MM.1S (cell line): Measurements from ENCODE around the gene CCSAP.

ENCODE experiments used
- DNase-seq: peaks from one replicate; pipeline ENCODE4 v3.0.0-alpha.2; 2015
- H2AFZ ChIP-seq: fragments of 300-600 bp; sonication (generic); 2 replicates; pipeline ENCODE4 v1.6.0; 2016; ENCODE audit warnings: antibody characterized with exemption, low read length
- H3F3A ChIP-seq: fragments of 300-600 bp; sonication (generic); 2 replicates; pipeline ENCODE4 v1.6.1; 2016; ENCODE audit warnings: mild to moderate bottlenecking, antibody characterized with exemption, low read length, moderate library complexity, mixed read lengths; ENCODE audit not compliant: insufficient read depth
- H3K27ac ChIP-seq: fragments of 300-600 bp; sonication (generic); 2 replicates; pipeline ENCODE4 v1.5.1; 2016; ENCODE audit warnings: mild to moderate bottlenecking, low read length
- H3K27me3 ChIP-seq: fragments of 300-600 bp; sonication (generic); replicated peaks from 2 replicates; pipeline ENCODE4 v1.6.0; 2016; ENCODE audit warnings: low read length; ENCODE audit not compliant: insufficient read depth
- H3K36me3 ChIP-seq: fragments of 300-600 bp; sonication (generic); replicated peaks from 2 replicates; pipeline ENCODE4 v1.6.1; 2016; ENCODE audit warnings: mild to moderate bottlenecking, low read length, mixed read lengths; ENCODE audit not compliant: insufficient read depth
- H3K4me1 ChIP-seq: fragments of 300-600 bp; sonication (generic); 2 replicates; pipeline ENCODE4 v1.6.1; 2016; ENCODE audit warnings: low read length, mixed read lengths
- H3K4me2 ChIP-seq: fragments of 300-600 bp; sonication (generic); 2 replicates; pipeline ENCODE4 v1.6.0; 2016; ENCODE audit warnings: low read depth, low read length
- H3K4me3 ChIP-seq: fragments of 300-600 bp; sonication (generic); 2 replicates; pipeline ENCODE4 v1.5.1; 2016; ENCODE audit warnings: low read length, mixed read lengths
- H3K79me2 ChIP-seq: fragments of 300-600 bp; sonication (generic); 2 replicates; pipeline ENCODE4 v1.6.1; 2016; ENCODE audit warnings: mixed run types, low read length, mixed read lengths
- H3K9ac ChIP-seq: fragments of 300-600 bp; sonication (generic); 2 replicates; pipeline ENCODE4 v1.6.1; 2016; ENCODE audit warnings: low read length, mixed read lengths
- H3K9me2 ChIP-seq: fragments of 300-600 bp; sonication (generic); replicated peaks from 2 replicates; pipeline ENCODE4 v1.6.1; 2016; ENCODE audit warnings: mild to moderate bottlenecking, low read length, mixed read lengths; ENCODE audit not compliant: insufficient read depth
- H3K9me3 ChIP-seq: fragments of 300-600 bp; sonication (generic); replicated peaks from 2 replicates; pipeline ENCODE4 v1.6.1; 2016; ENCODE audit warnings: mild to moderate bottlenecking, low read length, mixed read lengths; ENCODE audit not compliant: insufficient read depth
- H4K20me1 ChIP-seq: fragments of 300-600 bp; sonication (generic); 2 replicates; pipeline ENCODE4 v1.6.1; 2016; ENCODE audit warnings: mild to moderate bottlenecking, low read length, moderate library complexity, mixed read lengths; ENCODE audit not compliant: insufficient read depth
- EZH2 ChIP-seq: fragments of 300-600 bp; sonication (generic); optimal IDR thresholded peaks from 2 replicates; pipeline ENCODE3; 2017; ENCODE audit warnings: low read depth, mild to moderate bottlenecking, antibody characterized with exemption, low read length, mixed read lengths
- EZH2phosphoT487 ChIP-seq: fragments of 300-600 bp; sonication (generic); IDR thresholded peaks from 2 replicates; pipeline ENCODE4 v1.6.1; 2018; ENCODE audit warnings: antibody characterized with exemption, low read length
- TF ChIP-seq, protein P1 (sequence below): fragments of 300-600 bp; sonication (generic); IDR thresholded peaks from 2 replicates; pipeline ENCODE4 v1.5.1; 2016; ENCODE audit warnings: antibody characterized with exemption, low read length, mixed read lengths

Gene CCSAP

GRCh38 chr1:229376521-229376920 lies 33.7 kb upstream of the CCSAP start:
- TF ChIP-seq EZH2phosphoT487: no peak
- TF ChIP-seq EZH2: no peak
- TF ChIP-seq, protein P1, sequence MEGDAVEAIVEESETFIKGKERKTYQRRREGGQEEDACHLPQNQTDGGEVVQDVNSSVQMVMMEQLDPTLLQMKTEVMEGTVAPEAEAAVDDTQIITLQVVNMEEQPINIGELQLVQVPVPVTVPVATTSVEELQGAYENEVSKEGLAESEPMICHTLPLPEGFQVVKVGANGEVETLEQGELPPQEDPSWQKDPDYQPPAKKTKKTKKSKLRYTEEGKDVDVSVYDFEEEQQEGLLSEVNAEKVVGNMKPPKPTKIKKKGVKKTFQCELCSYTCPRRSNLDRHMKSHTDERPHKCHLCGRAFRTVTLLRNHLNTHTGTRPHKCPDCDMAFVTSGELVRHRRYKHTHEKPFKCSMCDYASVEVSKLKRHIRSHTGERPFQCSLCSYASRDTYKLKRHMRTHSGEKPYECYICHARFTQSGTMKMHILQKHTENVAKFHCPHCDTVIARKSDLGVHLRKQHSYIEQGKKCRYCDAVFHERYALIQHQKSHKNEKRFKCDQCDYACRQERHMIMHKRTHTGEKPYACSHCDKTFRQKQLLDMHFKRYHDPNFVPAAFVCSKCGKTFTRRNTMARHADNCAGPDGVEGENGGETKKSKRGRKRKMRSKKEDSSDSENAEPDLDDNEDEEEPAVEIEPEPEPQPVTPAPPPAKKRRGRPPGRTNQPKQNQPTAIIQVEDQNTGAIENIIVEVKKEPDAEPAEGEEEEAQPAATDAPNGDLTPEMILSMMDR: no peak

GRCh38 chr1:229374485-229374884 lies 31.6 kb upstream of the CCSAP start:
- H2AFZ ChIP-seq: no peak overlapping the region
- H3K36me3 ChIP-seq: no peaks in the 10 kb centered on the region
- H3K4me3 ChIP-seq: no peak overlapping the region
- DNase-seq: no peak
- TF ChIP-seq, protein P1: no peak
- TF ChIP-seq EZH2 (no peak), EZH2phosphoT487 (no peak)
- H3K9me3 ChIP-seq: no peaks in the 10 kb centered on the region
- H3K4me2 ChIP-seq: no peak overlapping the region
- H3K4me1 ChIP-seq: peaks cover 10% of the 10 kb centered on the region
- no peaks in the 10 kb centered on the region; the same call in 1 of the 2 replicates for H3F3A ChIP-seq
- no peaks in the 10 kb centered on the region for H3K9me2 ChIP-seq
- H3K27me3 ChIP-seq: no peaks in the 10 kb centered on the region
- H3K79me2 ChIP-seq: no peaks in the 10 kb centered on the region
- H3K27ac ChIP-seq: no peak overlapping the region
- H4K20me1 ChIP-seq: no peaks in the 10 kb centered on the region
- no peak overlapping the region for H3K9ac ChIP-seq

More at GRCh38 chr1:229376521-229376920, 33.7 kb upstream of the CCSAP start:
- Histone ChIP-seq H3K36me3 (no peaks in the 10 kb centered on the region), H4K20me1 (no peaks in the 10 kb centered on the region), H3F3A (no peaks in the 10 kb centered on the region), H3K27me3 (no peaks in the 10 kb centered on the region), H3K9me3 (no peaks in the 10 kb centered on the region), H3K4me2 (no peak overlapping the region), H3K4me1 (no peaks in the 10 kb centered on the region), H3K4me3 (no peak overlapping the region), H2AFZ (no peak overlapping the region), H3K9me2 (no peaks in the 10 kb centered on the region), H3K9ac (no peak overlapping the region), H3K79me2 (no peaks in the 10 kb centered on the region), H3K27ac (no peak overlapping the region)
- DNase-seq: no peak

DNA sequence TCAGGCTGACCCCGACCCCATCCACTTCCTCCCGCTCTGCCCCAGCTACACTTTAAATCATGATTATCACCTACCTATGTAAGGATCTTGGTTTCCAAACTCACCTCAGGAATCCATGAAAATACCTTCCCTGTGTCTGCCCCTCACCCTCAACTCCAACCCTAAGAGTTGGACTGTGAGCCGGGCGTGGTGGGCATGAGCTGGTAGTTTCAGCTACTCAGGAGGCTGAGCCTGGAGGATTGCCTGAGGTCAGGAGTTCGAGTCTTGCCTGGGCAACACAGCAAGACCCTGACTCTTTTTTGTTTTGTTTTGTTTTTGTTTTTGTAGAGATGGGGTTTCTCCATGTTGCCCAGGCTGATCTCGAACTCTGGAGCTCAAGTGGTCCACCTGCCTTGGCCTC lies 30.5 kb upstream of the CCSAP start:
- Histone ChIP-seq H3K4me2 (no peak overlapping the region), H3K9me3 (no peaks in the 10 kb centered on the region), H3K9ac (no peak overlapping the region), H3K4me1 (peaks cover 20% of the 10 kb centered on the region), H3K36me3 (no peaks in the 10 kb centered on the region), H3F3A (peaks cover 10% of the 10 kb centered on the region), H3K27ac (no peak overlapping the region), H3K79me2 (no peaks in the 10 kb centered on the region), H2AFZ (no peak overlapping the region), H4K20me1 (no peaks in the 10 kb centered on the region), H3K27me3 (no peaks in the 10 kb centered on the region), H3K4me3 (no peak overlapping the region), H3K9me2 (no peaks in the 10 kb centered on the region)
- TF ChIP-seq EZH2 (no peak), EZH2phosphoT487 (no peak)
- TF ChIP-seq, protein P1: no peak
- no peak for DNase-seq
